ENCODE measurements around the gene PTPRE. TPM values are rescaled to one million over a fixed set of nuclear protein-coding genes. Genes with fewer than 3 reads are reported as not detected.

The PTPRE gene
- total RNA-seq, 2 donors from 2014 or later, result 6.5 to 8.9 TPM

- intact Hi-C loops (cut with DNase I), result no loop called here
- Histone ChIP-seq H3K9me3 (no peaks in the 10 kb centered on the region), H3K27ac (no peak overlapping the region), H3K4me1 (no peaks in the 10 kb centered on the region), H3K27me3 (no peaks in the 10 kb centered on the region), H3K36me3 (replicated peaks in 1 of 2; ENCODE audit: insufficient read depth in 1 of 2, low read depth in 2 of 2) (no peaks in the 10 kb centered on the region), H3K4me3 (no peak overlapping the region)
- TF ChIP-seq POLR2A (IDR thresholded peaks at IDR 0.05), result no peak
- TF ChIP-seq, protein P1, sequence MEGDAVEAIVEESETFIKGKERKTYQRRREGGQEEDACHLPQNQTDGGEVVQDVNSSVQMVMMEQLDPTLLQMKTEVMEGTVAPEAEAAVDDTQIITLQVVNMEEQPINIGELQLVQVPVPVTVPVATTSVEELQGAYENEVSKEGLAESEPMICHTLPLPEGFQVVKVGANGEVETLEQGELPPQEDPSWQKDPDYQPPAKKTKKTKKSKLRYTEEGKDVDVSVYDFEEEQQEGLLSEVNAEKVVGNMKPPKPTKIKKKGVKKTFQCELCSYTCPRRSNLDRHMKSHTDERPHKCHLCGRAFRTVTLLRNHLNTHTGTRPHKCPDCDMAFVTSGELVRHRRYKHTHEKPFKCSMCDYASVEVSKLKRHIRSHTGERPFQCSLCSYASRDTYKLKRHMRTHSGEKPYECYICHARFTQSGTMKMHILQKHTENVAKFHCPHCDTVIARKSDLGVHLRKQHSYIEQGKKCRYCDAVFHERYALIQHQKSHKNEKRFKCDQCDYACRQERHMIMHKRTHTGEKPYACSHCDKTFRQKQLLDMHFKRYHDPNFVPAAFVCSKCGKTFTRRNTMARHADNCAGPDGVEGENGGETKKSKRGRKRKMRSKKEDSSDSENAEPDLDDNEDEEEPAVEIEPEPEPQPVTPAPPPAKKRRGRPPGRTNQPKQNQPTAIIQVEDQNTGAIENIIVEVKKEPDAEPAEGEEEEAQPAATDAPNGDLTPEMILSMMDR (IDR thresholded peaks at IDR 0.05), result no peak
- no peak for DNase-seq
- ATAC-seq, result no peak
Measured at GRCh38 chr10:127896590-127896989, 10.3 kb upstream of the PTPRE start.

GRCh38 chr10:127897177-127897576 is 9.7 kb upstream of the PTPRE start:
- WGBS, 2 donors, result 71 to 74% methylated on average over 2 of the region's 2 CpGs
- Histone ChIP-seq H3K36me3 (replicated peaks in 1 of 2; ENCODE audit: insufficient read depth in 1 of 2, low read depth in 2 of 2) (no peaks in the 10 kb centered on the region), H3K4me1 (no peaks in the 10 kb centered on the region), H3K27me3 (no peaks in the 10 kb centered on the region), H3K27ac (no peak overlapping the region), H3K4me3 (no peak overlapping the region), H3K9me3 (no peaks in the 10 kb centered on the region)
- intact Hi-C loops (cut with DNase I), result no loop called here
- TF ChIP-seq, protein P1 (IDR thresholded peaks at IDR 0.05), result no peak
- TF ChIP-seq POLR2A (IDR thresholded peaks at IDR 0.05), result no peak
- DNase-seq (no peak), ATAC-seq (no peak)

GRCh38 chr10:127899766-127900387 is 7.0 kb upstream of the PTPRE start:
- 56 to 62% methylated on average over 3 of the region's 3 CpGs for WGBS, 2 donors
- ATAC-seq (no peak), DNase-seq (peak in 1 of 4 donors; percentile 46)
- Histone ChIP-seq H3K27me3 (no peaks in the 10 kb centered on the region), H3K36me3 (replicated peaks in 1 of 2; ENCODE audit: insufficient read depth in 1 of 2, low read depth in 2 of 2) (no peaks in the 10 kb centered on the region), H3K9me3 (no peaks in the 10 kb centered on the region), H3K4me1 (no peaks in the 10 kb centered on the region), H3K4me3 (no peak overlapping the region), H3K27ac (no peak overlapping the region)
- intact Hi-C loops (cut with DNase I), result no loop called here
- TF ChIP-seq, protein P1 (IDR thresholded peaks at IDR 0.05), result no peak
- TF ChIP-seq POLR2A (IDR thresholded peaks at IDR 0.05), result no peak

DNA sequence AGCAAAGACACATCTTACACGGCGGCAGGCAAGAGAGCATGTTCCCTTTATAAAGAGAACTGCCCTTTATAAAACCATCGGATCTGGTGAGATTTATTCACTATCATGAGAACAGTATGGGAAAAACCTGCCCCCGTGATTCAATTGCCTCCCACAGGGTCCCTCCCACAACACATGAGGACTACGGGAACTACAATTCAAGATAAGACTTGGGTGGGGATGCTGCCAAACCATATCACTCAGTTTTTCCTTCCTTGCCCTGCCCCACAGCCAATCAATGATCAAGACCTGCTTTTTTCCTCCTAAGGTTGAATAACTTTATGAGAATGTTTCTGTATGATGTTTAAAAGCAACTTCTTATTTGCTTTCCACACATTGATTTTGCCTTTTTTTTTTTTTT is 3.1 kb upstream of the PTPRE start:
- Histone ChIP-seq H3K9me3 (no peaks in the 10 kb centered on the region), H3K4me3 (no peak overlapping the region), H3K27ac (no peak overlapping the region), H3K27me3 (no peaks in the 10 kb centered on the region), H3K36me3 (replicated peaks in 1 of 2; ENCODE audit: insufficient read depth in 1 of 2, low read depth in 2 of 2) (no peaks in the 10 kb centered on the region), H3K4me1 (peaks cover 12% of the 10 kb centered on the region)
- DNase-seq (no peak), ATAC-seq (no peak)
- intact Hi-C loops (cut with DNase I), result no loop called here
- no peak for TF ChIP-seq POLR2A (IDR thresholded peaks at IDR 0.05)
- TF ChIP-seq, protein P1 (IDR thresholded peaks at IDR 0.05), result no peak
- 72 to 79% methylated on average over 5 of the region's 5 CpGs for WGBS, 2 donors

DNA sequence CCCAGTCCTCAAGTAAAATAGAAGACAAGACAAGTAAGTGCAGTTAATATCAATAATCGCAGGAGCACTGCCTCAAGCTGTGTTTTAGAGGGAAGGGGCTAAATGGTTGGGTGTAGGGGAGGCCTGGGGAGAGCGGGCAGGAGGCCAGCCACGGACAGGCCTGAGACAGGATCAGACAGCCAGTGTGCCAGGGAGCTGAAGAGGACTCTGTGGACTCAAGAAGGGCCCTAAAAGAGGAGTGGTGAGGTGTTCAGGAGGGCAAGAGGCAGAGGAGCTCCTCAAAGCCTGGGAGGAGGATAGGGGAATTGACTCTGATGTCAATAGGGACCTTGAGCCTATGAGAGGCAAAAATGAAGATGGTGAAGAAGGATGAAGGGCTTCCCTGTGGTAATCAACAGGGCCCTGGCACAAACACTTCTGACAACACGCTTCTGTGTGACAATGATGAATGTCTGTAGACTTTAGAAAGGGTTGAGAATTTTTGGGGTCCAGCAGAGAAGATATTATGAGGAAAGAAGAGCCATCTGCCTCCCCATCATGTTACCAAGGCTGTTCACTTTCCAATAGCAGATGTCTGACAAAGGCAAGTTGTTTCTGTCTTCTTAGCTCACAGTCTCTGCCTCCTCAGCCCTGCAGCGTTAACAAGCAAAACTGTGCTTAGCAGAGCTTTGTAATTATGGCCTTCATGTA is 2.4 kb upstream of the PTPRE start:
- WGBS, 2 donors, result 73 to 77% methylated on average over 5 of the region's 5 CpGs
- H3K27ac ChIP-seq, result no peak overlapping the region
- H3K4me3 ChIP-seq, result no peak overlapping the region
- no peak for DNase-seq
- TF ChIP-seq, protein P1 (IDR thresholded peaks at IDR 0.05), result no peak
- H3K9me3 ChIP-seq, result no peaks in the 10 kb centered on the region
- intact Hi-C loops (cut with DNase I), result no loop called here
- peaks cover 12% of the 10 kb centered on the region for H3K4me1 ChIP-seq
- ATAC-seq, result no peak
- H3K36me3 ChIP-seq (replicated peaks in 1 of 2; ENCODE audit: insufficient read depth in 1 of 2, low read depth in 2 of 2), result no peaks in the 10 kb centered on the region
- H3K27me3 ChIP-seq, result no peaks in the 10 kb centered on the region

All from body of pancreas (tissue), 4 donors.